Neural progenitor cell (in vitro differentiated cells): ENCODE data around the gene TTLL10.

ENCODE experiments used
- EZH2 ChIP-seq: fragments of 200-600 bp; sonication (generic); IDR thresholded peaks from 2 replicates; pipeline ENCODE4 v1.6.1; 2017; ENCODE audit warnings: antibody characterized with exemption, mild to moderate bottlenecking, moderate library complexity
- EZH2phosphoT487 ChIP-seq: fragments of 200-600 bp; sonication (generic); IDR thresholded peaks from 2 replicates; pipeline ENCODE4 v1.6.1; 2017; ENCODE audit warnings: antibody characterized with exemption
- TF ChIP-seq, protein P1 (sequence below): fragments of 200-600 bp; sonication (generic); IDR thresholded peaks from 2 replicates; pipeline ENCODE4 v1.5.1; 2017; ENCODE audit warnings: antibody characterized with exemption, mild to moderate bottlenecking

DNA sequence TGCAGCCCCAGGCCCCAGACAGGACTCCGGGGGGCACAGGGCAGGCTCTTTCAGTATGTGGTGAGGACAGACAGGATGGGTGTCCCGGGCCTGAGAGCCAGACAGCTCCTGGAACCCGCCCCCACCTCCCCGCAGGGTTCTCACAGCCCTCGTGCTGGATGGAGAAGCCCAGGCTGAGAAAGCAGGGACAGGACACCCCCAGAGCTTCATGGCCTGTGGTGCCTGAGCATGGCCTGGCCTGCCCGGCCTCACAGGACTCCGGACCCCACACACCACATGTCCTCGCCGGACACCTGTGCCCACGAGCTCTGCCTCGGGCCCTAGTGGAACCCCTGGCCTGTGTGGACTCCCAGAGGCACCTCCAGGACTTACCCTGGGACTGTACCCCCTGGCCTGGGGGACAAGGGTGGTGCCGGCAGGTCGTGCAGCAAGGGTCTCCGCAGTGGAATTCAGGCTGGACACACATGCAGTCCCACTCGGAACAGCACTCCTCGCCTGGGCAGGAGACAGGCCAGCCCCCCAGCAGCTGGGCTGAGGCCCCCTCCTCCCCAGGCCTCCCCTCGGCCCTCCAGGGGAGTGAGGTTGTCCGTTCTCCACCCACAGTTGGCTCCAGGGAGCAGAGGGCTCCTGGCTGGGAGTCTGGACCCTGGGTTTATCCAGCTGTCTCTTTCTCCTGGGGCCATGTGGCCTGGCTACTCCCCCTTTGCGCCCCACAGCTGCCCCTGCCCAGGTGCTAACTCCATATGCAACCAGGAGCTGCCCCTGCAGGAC is 31.5 kb downstream of the TTLL10 start:
- TF ChIP-seq, protein P1, sequence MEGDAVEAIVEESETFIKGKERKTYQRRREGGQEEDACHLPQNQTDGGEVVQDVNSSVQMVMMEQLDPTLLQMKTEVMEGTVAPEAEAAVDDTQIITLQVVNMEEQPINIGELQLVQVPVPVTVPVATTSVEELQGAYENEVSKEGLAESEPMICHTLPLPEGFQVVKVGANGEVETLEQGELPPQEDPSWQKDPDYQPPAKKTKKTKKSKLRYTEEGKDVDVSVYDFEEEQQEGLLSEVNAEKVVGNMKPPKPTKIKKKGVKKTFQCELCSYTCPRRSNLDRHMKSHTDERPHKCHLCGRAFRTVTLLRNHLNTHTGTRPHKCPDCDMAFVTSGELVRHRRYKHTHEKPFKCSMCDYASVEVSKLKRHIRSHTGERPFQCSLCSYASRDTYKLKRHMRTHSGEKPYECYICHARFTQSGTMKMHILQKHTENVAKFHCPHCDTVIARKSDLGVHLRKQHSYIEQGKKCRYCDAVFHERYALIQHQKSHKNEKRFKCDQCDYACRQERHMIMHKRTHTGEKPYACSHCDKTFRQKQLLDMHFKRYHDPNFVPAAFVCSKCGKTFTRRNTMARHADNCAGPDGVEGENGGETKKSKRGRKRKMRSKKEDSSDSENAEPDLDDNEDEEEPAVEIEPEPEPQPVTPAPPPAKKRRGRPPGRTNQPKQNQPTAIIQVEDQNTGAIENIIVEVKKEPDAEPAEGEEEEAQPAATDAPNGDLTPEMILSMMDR, result no peak
- TF ChIP-seq EZH2phosphoT487 (no peak), EZH2 (no peak)
